ENCODE data around the gene C15orf61.

The C15orf61 gene

GRCh38 chr15:67481680-67482079, 39.3 kb upstream of the C15orf61 start:
- intact Hi-C loops (cut with DNase I; ENCODE audit: low total_unique reads) = no loop called here
- Histone ChIP-seq H3K4me1 (no peaks in the 10 kb centered on the region), H3K9me3 (no peaks in the 10 kb centered on the region), H3K27ac (no peak overlapping the region), H3K36me3 (no peaks in the 10 kb centered on the region), H3K27me3 (no peaks in the 10 kb centered on the region), H3K4me3 (no peak overlapping the region)
- no peak for TF ChIP-seq CTCF (IDR thresholded peaks at IDR 0.05)
- DNase-seq = no peak

- H3K4me1 ChIP-seq = no peaks in the 10 kb centered on the region
- TF ChIP-seq CTCF (IDR thresholded peaks at IDR 0.05) = no peak
- no peak for DNase-seq
These were observed 25.3 kb upstream of the C15orf61 start for GRCh38 chr15:67495585-67495984.

GRCh38 chr15:67501177-67501835, 19.6 kb upstream of the C15orf61 start:
- H3K4me3 ChIP-seq = no peak overlapping the region
- H3K36me3 ChIP-seq = no peaks in the 10 kb centered on the region
- no peaks in the 10 kb centered on the region for H3K27me3 ChIP-seq
- no peak for DNase-seq
- intact Hi-C loops (cut with DNase I; ENCODE audit: low total_unique reads) = no loop called here
- no peaks in the 10 kb centered on the region for H3K9me3 ChIP-seq
- peak in 1 of 2 experiments; percentile 31 for TF ChIP-seq CTCF (IDR thresholded peaks at IDR 0.05)
- no peaks in the 10 kb centered on the region for H3K4me1 ChIP-seq
- H3K27ac ChIP-seq = no peak overlapping the region

More at GRCh38 chr15:67495585-67495984, 25.3 kb upstream of the C15orf61 start:
- Histone ChIP-seq H3K9me3 (no peaks in the 10 kb centered on the region), H3K36me3 (no peaks in the 10 kb centered on the region), H3K4me3 (no peak overlapping the region), H3K27me3 (no peaks in the 10 kb centered on the region), H3K27ac (no peak overlapping the region)
- intact Hi-C loops (cut with DNase I; ENCODE audit: low total_unique reads) = no loop called here

GRCh38 chr15:67501836-67502461, 19.0 kb upstream of the C15orf61 start:
- Histone ChIP-seq H3K36me3 (no peaks in the 10 kb centered on the region), H3K4me1 (no peaks in the 10 kb centered on the region), H3K27me3 (no peaks in the 10 kb centered on the region), H3K27ac (no peak overlapping the region), H3K4me3 (no peak overlapping the region), H3K9me3 (no peaks in the 10 kb centered on the region)
- intact Hi-C loops (cut with DNase I; ENCODE audit: low total_unique reads) = no loop called here
- no peak for TF ChIP-seq CTCF (IDR thresholded peaks at IDR 0.05)
- DNase-seq = no peak

GRCh38 chr15:67504056-67504455, 16.9 kb upstream of the C15orf61 start:
- intact Hi-C loops (cut with DNase I; ENCODE audit: low total_unique reads) = no loop called here
- no peak overlapping the region for H3K27ac ChIP-seq
- no peak for DNase-seq
- no peak overlapping the region for H3K4me3 ChIP-seq
- H3K4me1 ChIP-seq = no peaks in the 10 kb centered on the region
- no peaks in the 10 kb centered on the region for H3K27me3 ChIP-seq
- TF ChIP-seq CTCF (IDR thresholded peaks at IDR 0.05) = no peak
- H3K36me3 ChIP-seq = peaks cover 0 to 4% (median 3%) of the 10 kb centered on the region in 3 donors
- no peaks in the 10 kb centered on the region for H3K9me3 ChIP-seq
